ENCODE measurements around the gene ADCY6.

Gene ADCY6

DNA sequence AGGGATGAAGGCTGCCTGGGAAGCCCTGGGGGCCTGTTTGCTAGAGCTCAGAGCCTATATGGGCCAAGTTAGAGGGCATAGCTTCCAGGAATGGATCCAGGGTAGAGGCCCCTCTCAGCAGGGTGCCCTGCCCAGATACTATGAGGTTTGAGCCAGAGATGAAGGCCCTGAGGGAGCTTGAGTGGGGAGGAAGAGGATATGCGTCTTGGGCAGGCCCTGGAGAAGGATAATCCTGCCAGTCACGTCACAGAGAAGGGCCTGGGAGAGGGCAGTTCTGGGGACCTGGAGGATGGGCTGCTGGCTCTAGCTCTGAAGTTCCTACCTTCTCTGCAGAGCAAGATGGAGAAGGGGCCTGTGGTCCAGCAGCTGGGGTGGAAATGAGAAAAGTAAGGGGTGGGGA is 23.5 kb upstream of the ADCY6 start:
- no peak overlapping the region for H3K4me2 ChIP-seq (ENCODE audit: low read length)
- H3K27ac ChIP-seq (ENCODE audit: low read depth, low read length, poor library complexity, severe bottlenecking): no peak overlapping the region
- no peak overlapping the region for H3K9ac ChIP-seq (ENCODE audit: low read length)
- peaks cover 16% of the 10 kb centered on the region for H3K4me1 ChIP-seq (ENCODE audit: insufficient read depth, low read length, severe bottlenecking)
- no peaks in the 10 kb centered on the region for H3K9me3 ChIP-seq (ENCODE audit: low read length)
- TF ChIP-seq, protein P1, sequence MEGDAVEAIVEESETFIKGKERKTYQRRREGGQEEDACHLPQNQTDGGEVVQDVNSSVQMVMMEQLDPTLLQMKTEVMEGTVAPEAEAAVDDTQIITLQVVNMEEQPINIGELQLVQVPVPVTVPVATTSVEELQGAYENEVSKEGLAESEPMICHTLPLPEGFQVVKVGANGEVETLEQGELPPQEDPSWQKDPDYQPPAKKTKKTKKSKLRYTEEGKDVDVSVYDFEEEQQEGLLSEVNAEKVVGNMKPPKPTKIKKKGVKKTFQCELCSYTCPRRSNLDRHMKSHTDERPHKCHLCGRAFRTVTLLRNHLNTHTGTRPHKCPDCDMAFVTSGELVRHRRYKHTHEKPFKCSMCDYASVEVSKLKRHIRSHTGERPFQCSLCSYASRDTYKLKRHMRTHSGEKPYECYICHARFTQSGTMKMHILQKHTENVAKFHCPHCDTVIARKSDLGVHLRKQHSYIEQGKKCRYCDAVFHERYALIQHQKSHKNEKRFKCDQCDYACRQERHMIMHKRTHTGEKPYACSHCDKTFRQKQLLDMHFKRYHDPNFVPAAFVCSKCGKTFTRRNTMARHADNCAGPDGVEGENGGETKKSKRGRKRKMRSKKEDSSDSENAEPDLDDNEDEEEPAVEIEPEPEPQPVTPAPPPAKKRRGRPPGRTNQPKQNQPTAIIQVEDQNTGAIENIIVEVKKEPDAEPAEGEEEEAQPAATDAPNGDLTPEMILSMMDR (IDR thresholded peaks at IDR 0.05; ENCODE audit: low read length): no peak
- no peak for TF ChIP-seq EZH2 (IDR thresholded peaks at IDR 0.05; ENCODE audit: borderline replicate concordance, low read length)
- no peak overlapping the region for H3K4me3 ChIP-seq (ENCODE audit: low read depth, low read length, poor library complexity, severe bottlenecking)
- H4K20me1 ChIP-seq (ENCODE audit: insufficient read depth, low read length): no peaks in the 10 kb centered on the region
- H3K79me2 ChIP-seq (ENCODE audit: insufficient read depth, low read length): no peaks in the 10 kb centered on the region
- H3K9me2 ChIP-seq (ENCODE audit: low read depth, low read length): no peaks in the 10 kb centered on the region
- H2AFZ ChIP-seq (ENCODE audit: low read length): no peak overlapping the region
- no peaks in the 10 kb centered on the region for H3K27me3 ChIP-seq (ENCODE audit: insufficient read depth, low read length)
- peaks cover 4% of the 10 kb centered on the region; the same call in 1 of the 2 replicates for H3F3A ChIP-seq (ENCODE audit: insufficient read depth, low read length)
- H3K36me3 ChIP-seq (ENCODE audit: insufficient read depth, low read length): no peaks in the 10 kb centered on the region

DNA sequence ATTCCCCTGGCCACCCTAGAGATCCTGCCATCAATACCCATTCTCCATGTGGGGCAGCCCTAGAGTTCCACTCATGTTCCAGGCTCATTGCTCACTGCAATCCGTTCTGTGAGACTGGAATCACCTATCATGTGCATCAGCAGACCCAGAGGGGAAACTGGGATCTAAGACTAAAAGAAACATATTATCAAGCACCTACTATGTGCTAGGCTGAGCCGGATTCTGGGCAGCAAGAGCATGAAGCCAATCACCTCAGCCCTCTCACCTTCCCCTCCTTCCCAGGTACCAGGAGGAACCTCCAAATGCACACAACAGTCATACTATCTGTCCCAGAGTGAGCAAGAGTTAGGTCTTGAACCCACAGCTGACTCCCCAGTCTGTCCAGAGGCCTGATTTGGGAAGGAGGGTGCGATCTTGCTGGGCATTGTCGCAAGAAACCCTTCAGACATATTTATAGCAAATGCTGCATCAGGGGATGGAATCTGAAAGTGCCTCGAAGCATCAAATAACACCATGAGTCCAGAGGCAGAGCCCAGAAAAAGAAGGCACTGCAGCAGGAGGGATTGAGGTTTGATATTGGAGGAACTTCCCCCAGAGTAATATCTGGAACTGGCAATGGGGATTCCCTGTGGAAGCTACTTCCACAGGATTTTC is 22.7 kb upstream of the ADCY6 start:
- Histone ChIP-seq H4K20me1 (ENCODE audit: insufficient read depth, low read length) (no peaks in the 10 kb centered on the region), H3K27me3 (ENCODE audit: insufficient read depth, low read length) (no peaks in the 10 kb centered on the region), H2AFZ (ENCODE audit: low read length) (no peak overlapping the region), H3K9me3 (ENCODE audit: low read length) (no peaks in the 10 kb centered on the region), H3K4me1 (ENCODE audit: insufficient read depth, low read length, severe bottlenecking) (peaks cover 16% of the 10 kb centered on the region), H3K9me2 (ENCODE audit: low read depth, low read length) (no peaks in the 10 kb centered on the region), H3K79me2 (ENCODE audit: insufficient read depth, low read length) (no peaks in the 10 kb centered on the region), H3K4me2 (ENCODE audit: low read length) (no peak overlapping the region), H3K36me3 (ENCODE audit: insufficient read depth, low read length) (no peaks in the 10 kb centered on the region), H3F3A (ENCODE audit: insufficient read depth, low read length) (no peaks in the 10 kb centered on the region; the same call in 1 of the 2 replicates), H3K4me3 (ENCODE audit: low read depth, low read length, poor library complexity, severe bottlenecking) (no peak overlapping the region), H3K27ac (ENCODE audit: low read depth, low read length, poor library complexity, severe bottlenecking) (no peak overlapping the region), H3K9ac (ENCODE audit: low read length) (no peak overlapping the region)
- TF ChIP-seq, protein P1 (IDR thresholded peaks at IDR 0.05; ENCODE audit: low read length): no peak
- TF ChIP-seq EZH2 (IDR thresholded peaks at IDR 0.05; ENCODE audit: borderline replicate concordance, low read length): no peak

DNA sequence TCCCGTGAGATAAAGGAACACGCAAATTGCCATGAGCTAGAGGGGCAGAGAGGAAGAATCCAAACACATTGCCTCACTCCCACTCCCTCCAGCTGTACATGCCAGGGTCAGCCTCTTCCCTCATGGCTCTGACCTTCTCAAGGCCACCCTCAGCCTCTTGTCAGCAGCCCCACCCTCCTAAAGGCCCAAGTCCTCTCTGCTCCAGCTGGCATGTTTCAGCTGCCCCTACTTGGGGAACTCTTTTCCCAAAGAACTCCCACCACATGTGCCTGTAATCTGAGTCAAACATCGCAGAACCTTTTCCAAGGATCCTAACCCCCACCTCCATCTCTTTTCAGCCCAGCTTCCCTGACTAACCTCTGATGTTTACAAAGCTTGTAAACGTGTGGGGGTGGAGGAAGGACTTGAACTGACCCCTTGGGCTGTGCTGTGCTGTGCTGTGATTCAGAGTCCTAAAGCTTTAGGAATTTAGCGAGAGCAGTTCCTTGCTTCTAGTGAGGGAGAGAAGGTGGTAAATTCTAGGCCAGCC is 22.1 kb upstream of the ADCY6 start:
- H3K4me3 ChIP-seq (ENCODE audit: low read depth, low read length, poor library complexity, severe bottlenecking): no peak overlapping the region
- peaks cover 16% of the 10 kb centered on the region for H3K4me1 ChIP-seq (ENCODE audit: insufficient read depth, low read length, severe bottlenecking)
- no peak overlapping the region for H3K9ac ChIP-seq (ENCODE audit: low read length)
- no peaks in the 10 kb centered on the region for H3K36me3 ChIP-seq (ENCODE audit: insufficient read depth, low read length)
- no peaks in the 10 kb centered on the region for H3F3A ChIP-seq (ENCODE audit: insufficient read depth, low read length)
- H3K9me2 ChIP-seq (ENCODE audit: low read depth, low read length): no peaks in the 10 kb centered on the region
- H4K20me1 ChIP-seq (ENCODE audit: insufficient read depth, low read length): no peaks in the 10 kb centered on the region
- TF ChIP-seq, protein P1 (IDR thresholded peaks at IDR 0.05; ENCODE audit: low read length): no peak
- no peak for TF ChIP-seq EZH2 (IDR thresholded peaks at IDR 0.05; ENCODE audit: borderline replicate concordance, low read length)
- H2AFZ ChIP-seq (ENCODE audit: low read length): no peak overlapping the region
- H3K9me3 ChIP-seq (ENCODE audit: low read length): no peaks in the 10 kb centered on the region
- H3K79me2 ChIP-seq (ENCODE audit: insufficient read depth, low read length): no peaks in the 10 kb centered on the region
- H3K27me3 ChIP-seq (ENCODE audit: insufficient read depth, low read length): no peaks in the 10 kb centered on the region; the same call in 1 of the 2 replicates
- no peak overlapping the region for H3K4me2 ChIP-seq (ENCODE audit: low read length)
- no peak overlapping the region for H3K27ac ChIP-seq (ENCODE audit: low read depth, low read length, poor library complexity, severe bottlenecking)
